DOHH2 (cell line): ENCODE measurements around the gene NUDT6.

Experiments
- H3F3A ChIP-seq: fragments of 200-600 bp; sonication (generic), shearing (Covaris generic); 2 replicates; pipeline ENCODE4 v1.6.0; 2016; ENCODE audit warnings: antibody characterized with exemption, mild to moderate bottlenecking; ENCODE audit not compliant: control insufficient read depth, insufficient read depth
- H3K27ac ChIP-seq: fragments of 200-600 bp; sonication (generic); 2 replicates; pipeline ENCODE4 v1.5.1; 2014; ENCODE audit warnings: low read depth, mild to moderate bottlenecking, low read length, moderate library complexity
- H3K27me3 ChIP-seq: fragments of 200-600 bp; sonication (generic); 2 replicates; pipeline ENCODE4 v1.6.1; 2014; ENCODE audit warnings: mild to moderate bottlenecking, low read length, mixed read lengths; ENCODE audit not compliant: control insufficient read depth
- H3K36me3 ChIP-seq: fragments of 200-600 bp; sonication (generic); 2 replicates; pipeline ENCODE4 v1.6.1; 2014; ENCODE audit warnings: mild to moderate bottlenecking, low read length, moderate library complexity, mixed read lengths; ENCODE audit not compliant: control insufficient read depth
- H3K4me1 ChIP-seq: fragments of 200-600 bp; sonication (generic); 2 replicates; pipeline ENCODE4 v1.6.1; 2014; ENCODE audit warnings: mild to moderate bottlenecking, low read length, mixed read lengths; ENCODE audit not compliant: control insufficient read depth
- H3K4me2 ChIP-seq: fragments of 200-600 bp; sonication (generic); 2 replicates; pipeline ENCODE4 v1.6.0; 2014; ENCODE audit warnings: mild to moderate bottlenecking, low read length, moderate library complexity
- H3K4me3 ChIP-seq: fragments of 200-600 bp; sonication (generic); 2 replicates; pipeline ENCODE4 v1.5.1; 2014; ENCODE audit warnings: mild to moderate bottlenecking, low read length, mixed read lengths
- H3K79me2 ChIP-seq: fragments of 200-600 bp; sonication (generic); 2 replicates; pipeline ENCODE4 v1.6.1; 2014; ENCODE audit warnings: mild to moderate bottlenecking, low read length, mixed read lengths; ENCODE audit not compliant: control insufficient read depth
- H3K9me2 ChIP-seq: fragments of 200-600 bp; sonication (generic); replicated peaks from 2 replicates; pipeline ENCODE4 v1.6.1; 2014; ENCODE audit warnings: mild to moderate bottlenecking, low read length, mixed read lengths; ENCODE audit not compliant: control insufficient read depth
- H3K9me3 ChIP-seq: fragments of 200-600 bp; sonication (generic); 2 replicates; pipeline ENCODE4 v1.6.1; 2014; ENCODE audit warnings: antibody characterized with exemption, low read length, mixed read lengths; ENCODE audit not compliant: control insufficient read depth, insufficient read depth
- H4K20me1 ChIP-seq: fragments of 200-600 bp; sonication (generic); 2 replicates; pipeline ENCODE4 v1.6.0; 2014; ENCODE audit warnings: low read depth, mild to moderate bottlenecking, antibody characterized with exemption, low read length, moderate library complexity; ENCODE audit not compliant: control insufficient read depth, insufficient read depth
- CTCF ChIP-seq: fragments of 200-600 bp; sonication (generic); IDR thresholded peaks from one replicate; pipeline ENCODE4 v1.5.1; 2014; ENCODE audit warnings: antibody characterized with exemption, mild to moderate bottlenecking, low read depth, low read length; ENCODE audit not compliant: poor library complexity, severe bottlenecking
- EZH2phosphoT487 ChIP-seq: fragments of 200-600 bp; sonication (generic); IDR thresholded peaks from 2 replicates; pipeline ENCODE4 v1.6.1; 2017; ENCODE audit warnings: borderline replicate concordance, mild to moderate bottlenecking, antibody characterized with exemption, low read length, moderate library complexity, mixed read lengths

NUDT6 gene

GRCh38 chr4:122894827-122895226 is 27.6 kb downstream of the NUDT6 start:
- H3K4me2 ChIP-seq, result no peak overlapping the region
- H4K20me1 ChIP-seq, result no peaks in the 10 kb centered on the region
- no peak overlapping the region for H3K27ac ChIP-seq
- H3K4me3 ChIP-seq, result no peak overlapping the region
- H3K9me2 ChIP-seq, result no peaks in the 10 kb centered on the region
- TF ChIP-seq EZH2phosphoT487 (no peak), CTCF (no peak)
- no peaks in the 10 kb centered on the region for H3K36me3 ChIP-seq
- H3K4me1 ChIP-seq, result no peaks in the 10 kb centered on the region
- no peaks in the 10 kb centered on the region for H3K79me2 ChIP-seq
- H3K9me3 ChIP-seq, result no peaks in the 10 kb centered on the region
- no peaks in the 10 kb centered on the region for H3K27me3 ChIP-seq
- no peaks in the 10 kb centered on the region for H3F3A ChIP-seq

GRCh38 chr4:122890147-122890795 is 32.1 kb downstream of the NUDT6 start:
- Histone ChIP-seq H3K27ac (no peak overlapping the region), H3K4me3 (no peak overlapping the region), H3K4me1 (no peaks in the 10 kb centered on the region), H3K36me3 (no peaks in the 10 kb centered on the region), H4K20me1 (no peaks in the 10 kb centered on the region), H3K4me2 (no peak overlapping the region), H3K9me2 (no peaks in the 10 kb centered on the region), H3K9me3 (no peaks in the 10 kb centered on the region), H3K79me2 (no peaks in the 10 kb centered on the region), H3F3A (no peaks in the 10 kb centered on the region), H3K27me3 (no peaks in the 10 kb centered on the region)
- TF ChIP-seq CTCF (no peak), EZH2phosphoT487 (no peak)

GRCh38 chr4:122889726-122890125 is 32.7 kb downstream of the NUDT6 start:
- no peaks in the 10 kb centered on the region for H3K79me2 ChIP-seq
- no peaks in the 10 kb centered on the region for H3F3A ChIP-seq
- no peaks in the 10 kb centered on the region for H4K20me1 ChIP-seq
- H3K4me2 ChIP-seq, result no peak overlapping the region
- no peak overlapping the region for H3K4me3 ChIP-seq
- H3K27me3 ChIP-seq, result no peaks in the 10 kb centered on the region
- H3K36me3 ChIP-seq, result no peaks in the 10 kb centered on the region
- H3K9me2 ChIP-seq, result no peaks in the 10 kb centered on the region
- H3K4me1 ChIP-seq, result no peaks in the 10 kb centered on the region
- H3K27ac ChIP-seq, result no peak overlapping the region
- TF ChIP-seq CTCF, result no peak
- no peak for TF ChIP-seq EZH2phosphoT487
- H3K9me3 ChIP-seq, result no peaks in the 10 kb centered on the region
